ENCODE measurements around the gene MED10.

Gene MED10, protein sequence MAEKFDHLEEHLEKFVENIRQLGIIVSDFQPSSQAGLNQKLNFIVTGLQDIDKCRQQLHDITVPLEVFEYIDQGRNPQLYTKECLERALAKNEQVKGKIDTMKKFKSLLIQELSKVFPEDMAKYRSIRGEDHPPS

DNA sequence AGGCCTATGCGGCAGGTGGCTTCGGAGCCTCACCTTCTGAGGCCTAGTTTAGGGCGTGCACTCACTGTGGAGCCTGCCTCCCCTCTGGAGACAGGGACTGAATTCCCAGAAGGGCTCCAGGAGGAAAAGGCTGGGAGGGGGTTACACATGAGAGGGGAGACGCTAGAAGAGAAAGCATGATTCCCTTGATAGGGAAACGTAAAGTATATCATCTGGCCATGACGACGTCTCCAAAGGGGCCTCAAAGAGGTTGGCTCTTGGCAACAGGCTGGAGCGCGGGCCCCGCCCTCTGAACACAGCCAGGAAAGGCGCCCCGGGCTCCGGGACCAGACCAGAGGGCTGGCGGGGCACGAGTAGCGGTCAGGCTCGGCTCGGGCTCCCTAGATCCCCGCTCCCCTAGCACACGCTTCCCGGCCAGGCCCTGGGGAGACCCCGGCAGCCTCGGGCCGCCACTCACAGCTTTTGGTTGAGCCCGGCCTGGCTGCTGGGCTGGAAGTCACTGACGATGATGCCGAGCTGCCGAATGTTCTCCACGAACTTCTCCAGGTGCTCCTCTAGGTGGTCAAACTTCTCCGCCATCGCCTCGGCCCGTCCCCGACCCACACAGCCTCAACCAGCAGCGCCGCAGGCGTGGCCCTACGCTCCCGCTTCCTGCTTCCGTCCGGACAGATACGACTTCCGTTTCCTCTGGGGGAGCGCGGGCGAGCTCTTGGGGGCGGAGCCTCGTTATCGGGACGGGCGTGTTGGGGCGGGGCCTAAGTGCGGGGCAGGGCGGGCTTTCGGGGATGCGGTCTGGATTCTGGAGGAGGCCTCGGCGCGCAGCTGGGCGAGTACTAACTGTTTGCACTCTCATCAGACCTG lies at the start of gene MED10:
MED10 (minus strand) TSS at position 643 of the 861 bp plus-strand sequence; CDS start at position 579, 64 bp downstream.
- TF ChIP-seq, protein P1, sequence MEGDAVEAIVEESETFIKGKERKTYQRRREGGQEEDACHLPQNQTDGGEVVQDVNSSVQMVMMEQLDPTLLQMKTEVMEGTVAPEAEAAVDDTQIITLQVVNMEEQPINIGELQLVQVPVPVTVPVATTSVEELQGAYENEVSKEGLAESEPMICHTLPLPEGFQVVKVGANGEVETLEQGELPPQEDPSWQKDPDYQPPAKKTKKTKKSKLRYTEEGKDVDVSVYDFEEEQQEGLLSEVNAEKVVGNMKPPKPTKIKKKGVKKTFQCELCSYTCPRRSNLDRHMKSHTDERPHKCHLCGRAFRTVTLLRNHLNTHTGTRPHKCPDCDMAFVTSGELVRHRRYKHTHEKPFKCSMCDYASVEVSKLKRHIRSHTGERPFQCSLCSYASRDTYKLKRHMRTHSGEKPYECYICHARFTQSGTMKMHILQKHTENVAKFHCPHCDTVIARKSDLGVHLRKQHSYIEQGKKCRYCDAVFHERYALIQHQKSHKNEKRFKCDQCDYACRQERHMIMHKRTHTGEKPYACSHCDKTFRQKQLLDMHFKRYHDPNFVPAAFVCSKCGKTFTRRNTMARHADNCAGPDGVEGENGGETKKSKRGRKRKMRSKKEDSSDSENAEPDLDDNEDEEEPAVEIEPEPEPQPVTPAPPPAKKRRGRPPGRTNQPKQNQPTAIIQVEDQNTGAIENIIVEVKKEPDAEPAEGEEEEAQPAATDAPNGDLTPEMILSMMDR (IDR thresholded peaks at IDR 0.05) = no peak
- DNase-seq (ENCODE audit: low spot score) = peak; percentile 96

GRCh38 chr5:6427694-6428093 lies 49.3 kb upstream of the MED10 start:
- Histone ChIP-seq H3K4me3 (no peak overlapping the region), H3K27ac (no peak overlapping the region)
- TF ChIP-seq, protein P1 (IDR thresholded peaks at IDR 0.05) = no peak
- DNase-seq (ENCODE audit: low spot score) = peak; percentile 21

More for the DNA sequence above, at the start of gene MED10:
- H3K4me3 ChIP-seq = peak within 1 kb of the TSS; percentile 97
- H3K27ac ChIP-seq = peak within 1 kb of the TSS; percentile 84 to 93

DNA sequence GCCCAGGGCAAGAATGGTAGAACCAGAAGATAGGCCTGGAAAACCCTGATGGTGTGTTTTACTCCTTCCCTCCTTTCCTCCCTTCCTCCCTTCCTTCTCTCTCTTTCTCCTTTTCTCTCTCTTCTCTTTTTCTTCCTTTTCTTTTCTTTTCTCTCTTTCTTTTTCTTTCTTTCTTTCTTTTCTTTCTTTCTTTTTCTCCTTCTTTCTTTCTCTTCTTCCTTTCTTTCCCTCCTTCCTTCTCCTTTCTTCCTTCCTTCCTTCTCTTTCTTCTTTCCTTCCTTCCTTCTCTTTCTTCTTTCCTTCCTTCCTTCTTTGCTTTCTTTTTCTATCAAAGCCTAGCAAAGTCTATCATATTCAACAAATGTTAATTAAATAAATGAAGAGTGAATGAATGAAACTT lies 46.4 kb upstream of the MED10 start:
- TF ChIP-seq, protein P1 (IDR thresholded peaks at IDR 0.05) = no peak
- DNase-seq (ENCODE audit: low spot score) = no peak
- no peak overlapping the region for H3K4me3 ChIP-seq
- no peak overlapping the region for H3K27ac ChIP-seq

- no peak overlapping the region for H3K27ac ChIP-seq
- TF ChIP-seq, protein P1 (IDR thresholded peaks at IDR 0.05) = no peak
- no peak overlapping the region for H3K4me3 ChIP-seq
- no peak for DNase-seq (ENCODE audit: low spot score)
These were observed 45.8 kb upstream of the MED10 start for GRCh38 chr5:6424110-6424659.

DNA sequence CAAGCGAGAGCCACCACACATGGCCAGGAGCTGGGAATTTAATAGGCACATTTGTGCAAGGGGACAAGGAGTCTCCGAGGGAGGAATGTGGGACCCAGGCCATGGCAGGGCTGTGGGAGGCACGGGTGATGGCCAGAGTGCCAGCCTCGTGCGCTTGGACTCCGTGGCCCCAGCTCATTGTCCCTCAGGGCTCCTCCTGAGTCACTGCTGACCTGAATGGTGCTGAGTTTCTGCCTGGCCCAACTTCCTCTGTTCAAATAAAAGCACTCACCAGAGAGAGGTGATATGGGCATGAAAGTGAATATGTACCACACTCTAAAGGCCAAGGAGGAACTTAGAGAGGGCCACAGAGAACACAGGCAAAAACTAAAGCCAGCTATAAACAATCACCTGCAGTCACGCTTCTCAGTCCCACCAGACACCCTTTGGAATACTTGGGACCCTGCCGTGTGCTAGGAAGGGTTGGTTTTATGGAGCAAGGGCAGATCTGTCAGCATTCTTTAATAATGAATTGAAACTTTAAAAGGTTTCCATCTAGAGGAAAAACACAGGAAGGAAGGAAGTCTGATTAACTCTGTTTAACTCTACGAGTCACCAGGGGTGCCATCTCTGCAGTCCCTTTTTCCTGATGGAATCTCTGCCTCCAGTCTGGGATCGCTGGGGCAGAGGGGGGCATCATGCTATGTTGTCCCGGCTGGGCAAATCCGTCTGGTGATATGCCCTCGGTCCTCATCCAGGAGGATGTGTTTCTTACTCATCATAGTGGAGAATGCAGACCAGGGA lies 45.2 kb upstream of the MED10 start:
- TF ChIP-seq, protein P1 (IDR thresholded peaks at IDR 0.05) = no peak
- DNase-seq (ENCODE audit: low spot score) = no peak
- Histone ChIP-seq H3K4me3 (no peak overlapping the region), H3K27ac (no peak overlapping the region)

DNA sequence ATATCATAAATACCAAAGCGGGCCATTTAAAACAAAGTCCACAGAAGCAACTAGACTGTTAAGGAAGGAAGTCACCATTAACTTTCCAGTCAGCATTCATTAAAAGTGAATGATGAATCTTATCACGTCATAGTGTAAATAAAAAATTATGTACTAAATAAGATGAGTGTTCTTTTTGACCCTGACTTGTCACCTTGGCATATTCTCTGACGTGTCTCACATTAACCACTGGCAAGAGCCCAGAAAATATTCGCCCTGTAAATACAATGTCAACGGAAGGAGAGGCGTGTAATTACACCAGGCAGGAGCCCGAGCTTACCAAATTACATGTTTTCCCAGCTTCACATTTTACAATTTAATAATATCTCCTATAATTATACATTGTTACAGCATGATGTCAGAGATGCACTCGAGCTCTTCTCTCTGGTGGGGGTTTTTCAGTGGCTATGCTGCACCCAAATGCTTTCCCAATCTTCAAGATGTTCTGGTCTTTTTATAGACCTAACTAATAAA lies 41.0 kb upstream of the MED10 start:
- Histone ChIP-seq H3K27ac (no peak overlapping the region), H3K4me3 (no peak overlapping the region)
- TF ChIP-seq, protein P1 (IDR thresholded peaks at IDR 0.05) = no peak
- DNase-seq (ENCODE audit: low spot score) = no peak
